OCI-LY3 (cell line): ENCODE data around the gene SPECC1L.
"Not testable (repeated sequence)": the region's sequence is repeated elsewhere in the genome, so short reads cannot be mapped to it uniquely, and the experiment has no call there.

Experiments used
- H2AFZ ChIP-seq: fragments of 200-600, 300-600 bp; shearing (Covaris generic); 2 replicates; pipeline ENCODE4 v1.6.0; 2014; ENCODE audit warnings: antibody characterized with exemption, low read depth, low read length
- H3K27ac ChIP-seq: fragments of 200-600, 300-600 bp; sonication (generic); 2 replicates; pipeline ENCODE4 v1.5.1; 2014; ENCODE audit warnings: mild to moderate bottlenecking, low read length, moderate library complexity, mixed read lengths
- H3K27me3 ChIP-seq: fragments of 200-600, 300-600 bp; sonication (generic); 2 replicates; pipeline ENCODE4 v1.6.1; 2014; ENCODE audit warnings: low read depth, low read length, mixed read lengths
- H3K36me3 ChIP-seq: fragments of 200-600, 300-600 bp; sonication (generic); replicated peaks from 2 replicates; pipeline ENCODE3; 2014; ENCODE audit warnings: low read depth, low read length, mixed read lengths
- H3K4me1 ChIP-seq: fragments of 300-600, 200-600 bp; sonication (generic); 2 replicates; pipeline ENCODE4 v1.6.1; 2014; ENCODE audit warnings: low read length, mixed read lengths
- H3K4me2 ChIP-seq: fragments of 200-600, 300-600 bp; sonication (generic); 2 replicates; pipeline ENCODE4 v1.6.1; 2014; ENCODE audit warnings: low read length, mixed read lengths
- H3K4me3 ChIP-seq: fragments of 300-600, 200-600 bp; sonication (generic); 2 replicates; pipeline ENCODE4 v1.5.1; 2014; ENCODE audit warnings: antibody characterized with exemption, mild to moderate bottlenecking, low read length, moderate library complexity
- H3K79me2 ChIP-seq: fragments of 300-600, 200-600 bp; shearing (Covaris generic); 2 replicates; pipeline ENCODE4 v1.6.1; 2014; ENCODE audit warnings: mild to moderate bottlenecking, low read length, mixed read lengths
- H3K9ac ChIP-seq: fragments of 300-600, 200-600 bp; shearing (Covaris generic); 2 replicates; pipeline ENCODE4 v1.6.0; 2014; ENCODE audit warnings: mild to moderate bottlenecking, low read length, moderate library complexity
- H3K9me3 ChIP-seq: fragments of 200-600, 300-600 bp; shearing (Covaris generic); 2 replicates; pipeline ENCODE4 v1.6.1; 2014; ENCODE audit warnings: low read length, mixed read lengths; ENCODE audit not compliant: insufficient read depth
- H4K20me1 ChIP-seq: fragments of 200-600, 300-600 bp; sonication (generic); 2 replicates; pipeline ENCODE4 v1.6.1; 2016; ENCODE audit warnings: low read length, mixed read lengths; ENCODE audit not compliant: insufficient read depth
- EZH2phosphoT487 ChIP-seq: fragments of 200-600 bp; shearing (Covaris generic); IDR thresholded peaks from 2 replicates; pipeline ENCODE4 v1.6.1; 2018; ENCODE audit warnings: antibody characterized with exemption, mixed run types, low read depth
- TF ChIP-seq, protein P1 (sequence below): fragments of 200-600, 300-600 bp; sonication (generic); IDR thresholded peaks from 2 replicates; pipeline ENCODE4 v1.5.1; 2014; ENCODE audit warnings: antibody characterized with exemption, low read length, low read depth

Gene SPECC1L

DNA sequence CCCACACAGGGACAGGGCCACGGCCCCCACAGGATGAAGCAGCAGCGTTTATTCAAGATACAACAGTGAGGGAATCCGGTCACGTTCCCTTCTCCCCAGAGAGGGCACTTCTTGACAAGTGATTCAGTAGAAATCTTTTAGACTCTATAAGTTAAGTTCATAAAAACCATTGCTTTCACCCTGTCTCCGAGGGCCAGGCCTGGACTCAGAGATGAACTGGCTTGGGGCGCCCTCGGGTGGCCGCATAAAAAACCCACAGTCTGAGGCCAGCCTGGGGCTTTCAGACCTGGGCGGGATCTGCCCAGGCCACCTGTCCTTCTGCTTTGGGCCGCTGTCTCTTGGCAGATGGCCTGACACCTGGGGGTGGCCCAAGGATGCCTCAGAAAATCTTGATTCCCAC is 11.2 kb upstream of the SPECC1L start:
- H2AFZ ChIP-seq, H3K27me3 ChIP-seq, H3K36me3 ChIP-seq, H4K20me1 ChIP-seq, H3K4me3 ChIP-seq, H3K4me1 ChIP-seq, H3K79me2 ChIP-seq, H3K27ac ChIP-seq, H3K9me3 ChIP-seq: not testable (repeated sequence)
- peak overlapping the region; percentile 70 for H3K4me2 ChIP-seq
- H3K9ac ChIP-seq, result peak overlapping the region; percentile 51; the same call in 1 of the 2 replicates
- TF ChIP-seq, protein P1, sequence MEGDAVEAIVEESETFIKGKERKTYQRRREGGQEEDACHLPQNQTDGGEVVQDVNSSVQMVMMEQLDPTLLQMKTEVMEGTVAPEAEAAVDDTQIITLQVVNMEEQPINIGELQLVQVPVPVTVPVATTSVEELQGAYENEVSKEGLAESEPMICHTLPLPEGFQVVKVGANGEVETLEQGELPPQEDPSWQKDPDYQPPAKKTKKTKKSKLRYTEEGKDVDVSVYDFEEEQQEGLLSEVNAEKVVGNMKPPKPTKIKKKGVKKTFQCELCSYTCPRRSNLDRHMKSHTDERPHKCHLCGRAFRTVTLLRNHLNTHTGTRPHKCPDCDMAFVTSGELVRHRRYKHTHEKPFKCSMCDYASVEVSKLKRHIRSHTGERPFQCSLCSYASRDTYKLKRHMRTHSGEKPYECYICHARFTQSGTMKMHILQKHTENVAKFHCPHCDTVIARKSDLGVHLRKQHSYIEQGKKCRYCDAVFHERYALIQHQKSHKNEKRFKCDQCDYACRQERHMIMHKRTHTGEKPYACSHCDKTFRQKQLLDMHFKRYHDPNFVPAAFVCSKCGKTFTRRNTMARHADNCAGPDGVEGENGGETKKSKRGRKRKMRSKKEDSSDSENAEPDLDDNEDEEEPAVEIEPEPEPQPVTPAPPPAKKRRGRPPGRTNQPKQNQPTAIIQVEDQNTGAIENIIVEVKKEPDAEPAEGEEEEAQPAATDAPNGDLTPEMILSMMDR, result peak; percentile 51

DNA sequence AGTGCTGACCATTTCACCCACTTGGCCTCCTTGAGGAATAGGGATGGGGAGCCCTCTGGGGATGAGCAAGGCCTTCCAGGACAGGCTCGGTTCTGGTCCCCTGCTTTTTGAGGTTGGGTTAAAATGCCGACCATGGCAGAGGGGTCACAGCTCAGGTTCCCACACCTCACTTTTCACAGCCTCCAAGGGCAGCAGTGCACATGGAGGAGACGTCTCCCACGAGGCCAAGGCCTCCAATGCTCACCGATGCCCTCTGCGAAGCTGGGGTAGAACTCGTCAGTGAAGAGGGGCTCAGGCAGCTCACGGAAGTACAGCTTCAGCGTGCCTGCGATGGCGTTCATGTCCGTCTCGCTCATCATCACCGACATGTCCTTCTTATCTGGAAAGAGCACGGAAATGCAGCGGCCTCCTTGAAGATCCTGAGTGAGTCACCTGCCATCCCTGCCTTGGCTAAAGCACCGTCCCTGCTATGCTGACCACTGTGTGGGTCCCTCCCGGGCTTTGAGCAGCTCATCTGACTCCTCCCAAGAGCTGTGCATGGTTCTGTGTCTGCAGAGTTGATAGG is 8.4 kb upstream of the SPECC1L start:
- H2AFZ ChIP-seq, H3K27me3 ChIP-seq, H3K4me2 ChIP-seq, H3K79me2 ChIP-seq, H3K4me3 ChIP-seq, H3K9ac ChIP-seq, H3K4me1 ChIP-seq, H3K27ac ChIP-seq, H3K36me3 ChIP-seq, H4K20me1 ChIP-seq, H3K9me3 ChIP-seq: not testable (repeated sequence)

DNA sequence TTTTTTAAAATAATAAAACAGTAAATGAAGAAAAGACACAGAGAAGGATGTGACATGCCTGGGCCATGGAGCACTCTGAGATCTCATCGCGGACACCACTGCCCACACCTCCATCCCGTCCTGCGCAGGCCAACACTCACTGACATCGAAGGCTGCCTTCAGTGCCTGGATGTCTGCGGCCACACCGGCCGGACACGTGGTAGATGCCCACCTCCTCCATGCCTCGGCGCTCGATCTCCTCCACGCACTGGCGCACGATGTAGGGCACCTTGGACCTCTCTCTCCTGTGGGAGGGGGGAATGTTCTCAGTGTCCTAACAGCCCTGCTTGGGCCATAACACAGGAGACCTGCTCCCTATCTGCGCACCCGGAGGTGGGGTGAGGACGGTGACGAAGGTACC is 7.2 kb upstream of the SPECC1L start:
- not testable (repeated sequence) for H3K27me3 ChIP-seq, H3K4me2 ChIP-seq, H3K79me2 ChIP-seq, H2AFZ ChIP-seq, H3K9me3 ChIP-seq, H3K4me3 ChIP-seq, H4K20me1 ChIP-seq, H3K27ac ChIP-seq, H3K36me3 ChIP-seq, H3K9ac ChIP-seq, H3K4me1 ChIP-seq

DNA sequence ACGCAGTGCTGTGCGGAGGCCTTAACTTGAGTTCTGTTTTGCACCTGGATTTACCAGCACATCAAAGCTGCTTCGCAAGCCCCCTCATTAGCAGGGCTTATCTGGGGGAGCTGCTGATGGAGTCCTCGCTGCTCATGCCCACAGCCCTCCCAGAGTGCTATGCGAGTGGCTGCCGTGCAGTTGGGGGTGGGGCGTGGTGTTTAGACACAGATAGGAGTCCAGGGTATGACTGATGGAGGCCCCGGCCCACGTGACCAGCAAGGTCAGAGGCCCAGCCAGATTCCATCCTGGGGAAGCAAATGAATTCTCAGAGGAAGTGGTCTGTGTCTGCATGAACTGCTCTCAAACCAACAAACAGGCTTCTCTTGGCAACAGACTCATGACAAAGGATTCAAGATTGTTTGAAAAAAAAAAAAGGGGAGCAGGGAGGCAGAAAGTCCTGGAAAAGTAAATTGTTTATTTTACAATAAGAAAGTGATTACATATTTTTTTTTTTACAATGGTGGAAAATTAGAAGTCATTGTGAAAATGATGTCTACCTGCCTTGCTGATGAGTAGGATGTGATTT is 6.2 kb upstream of the SPECC1L start:
- H3K27me3 ChIP-seq, H3K79me2 ChIP-seq, H3K4me1 ChIP-seq, H3K4me3 ChIP-seq, H3K36me3 ChIP-seq, H3K27ac ChIP-seq, H4K20me1 ChIP-seq, H2AFZ ChIP-seq, H3K9me3 ChIP-seq, H3K9ac ChIP-seq, H3K4me2 ChIP-seq: not testable (repeated sequence)

DNA sequence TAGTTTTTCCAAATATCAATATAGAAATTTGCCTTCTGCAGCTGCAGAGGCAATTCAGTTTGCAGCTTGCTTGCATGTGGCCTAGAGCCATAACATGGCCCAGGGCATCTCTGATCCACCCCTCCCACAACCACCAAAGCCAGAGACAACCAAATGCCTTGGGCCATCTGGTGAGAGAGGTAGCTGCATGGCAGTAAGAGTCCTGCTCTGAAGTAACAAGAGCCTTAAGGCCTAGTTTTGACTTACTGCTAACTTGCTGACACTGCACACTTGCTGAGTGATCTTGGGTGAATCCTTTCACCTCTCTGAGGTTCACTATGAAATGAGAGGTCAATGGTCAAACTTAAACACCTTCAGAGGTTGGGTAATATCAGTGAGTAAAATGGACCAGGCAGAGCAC is 4.9 kb upstream of the SPECC1L start:
- Histone ChIP-seq H3K27me3 (no peaks in the 10 kb centered on the region), H3K4me2 (no peak overlapping the region), H3K36me3 (no peaks in the 10 kb centered on the region), H3K4me1 (no peaks in the 10 kb centered on the region), H3K9ac (no peak overlapping the region), H2AFZ (no peak overlapping the region), H4K20me1 (no peaks in the 10 kb centered on the region), H3K4me3 (no peak overlapping the region), H3K27ac (no peak overlapping the region), H3K79me2 (no peaks in the 10 kb centered on the region; the same call in 1 of the 2 replicates), H3K9me3 (no peaks in the 10 kb centered on the region)
- TF ChIP-seq EZH2phosphoT487, result no peak
- TF ChIP-seq, protein P1, result no peak

DNA sequence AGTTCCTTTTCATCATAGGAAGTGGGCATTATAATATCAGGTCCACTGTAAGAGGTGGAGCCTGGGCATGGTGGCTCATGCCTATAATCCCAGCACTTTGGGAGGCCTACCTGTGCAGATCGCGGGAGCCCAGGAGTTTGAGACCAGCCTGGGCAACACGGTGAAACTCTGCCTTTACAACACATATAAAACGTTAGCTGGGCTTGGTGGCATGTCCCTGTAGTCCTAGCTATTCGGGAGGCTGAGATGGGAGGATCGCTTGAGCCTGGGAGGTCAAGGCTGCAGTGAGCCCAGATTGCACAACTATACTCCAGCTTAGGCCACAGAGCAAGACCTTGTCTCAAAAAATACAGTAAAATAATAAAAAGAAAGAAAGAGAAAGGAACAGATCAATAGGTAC is 4.1 kb upstream of the SPECC1L start:
- H3K36me3 ChIP-seq, H3K79me2 ChIP-seq, H3K9me3 ChIP-seq, H2AFZ ChIP-seq, H3K4me3 ChIP-seq, H3K27ac ChIP-seq, H3K4me2 ChIP-seq, H3K27me3 ChIP-seq, H3K4me1 ChIP-seq, H4K20me1 ChIP-seq, H3K9ac ChIP-seq: not testable (repeated sequence)
